H1 (cell line): ENCODE data around the gene PLIN4. TPM values are rescaled to one million over a fixed set of nuclear protein-coding genes. Genes with fewer than 3 reads are reported as not detected.

Source experiments
- ATF3 ChIP-seq: IDR thresholded peaks from 2 replicates; pipeline ENCODE4 v1.6.1; 2011; ENCODE audit warnings: low read depth, mild to moderate bottlenecking, low read length; ENCODE audit not compliant: insufficient read depth
- BACH1 ChIP-seq: IDR thresholded peaks from 2 replicates; pipeline ENCODE4 v1.6.1; 2012; ENCODE audit warnings: low read length, improper control_type of control experiment
- BRCA1 ChIP-seq: IDR thresholded peaks from 2 replicates; pipeline ENCODE4 v1.6.1; 2012; ENCODE audit warnings: low read depth, low read length, improper control_type of control experiment
- CEBPB ChIP-seq: IDR thresholded peaks from 2 replicates; pipeline ENCODE4 v1.6.1; 2012; ENCODE audit warnings: low read depth, low read length
- CHD2 ChIP-seq: IDR thresholded peaks from 2 replicates; pipeline ENCODE4 v1.6.1; 2012; ENCODE audit warnings: low read length, improper control_type of control experiment
- EGR1 ChIP-seq: IDR thresholded peaks from 2 replicates; pipeline ENCODE4 v1.6.1; 2011; ENCODE audit warnings: low read depth, low read length, borderline replicate concordance
- EZH2 ChIP-seq: fragments of 200-600 bp; sonication (generic); IDR thresholded peaks from 2 replicates; pipeline ENCODE4 v1.7.1; 2012; ENCODE audit warnings: low read depth, mild to moderate bottlenecking, moderate library complexity, low read length, inconsistent platforms; ENCODE audit not compliant: severe bottlenecking
- KDM1A ChIP-seq: fragments of 200-600, 300-600 bp; sonication (generic); IDR thresholded peaks from 2 replicates; pipeline ENCODE4 v1.7.1; 2016; ENCODE audit warnings: mild to moderate bottlenecking, low read length, borderline replicate concordance
- MAFK ChIP-seq: IDR thresholded peaks from 2 replicates; pipeline ENCODE4 v1.6.1; 2012; ENCODE audit warnings: low read depth, mild to moderate bottlenecking, improper control_type of control experiment, low read length
- NANOG ChIP-seq: IDR thresholded peaks from 2 replicates; pipeline ENCODE4 v1.6.1; 2011; ENCODE audit warnings: low read length, low read depth, mild to moderate bottlenecking, inconsistent platforms; ENCODE audit not compliant: insufficient read depth, poor library complexity, severe bottlenecking
- NRF1 ChIP-seq: IDR thresholded peaks from 2 replicates; pipeline ENCODE4 v1.6.1; 2011; ENCODE audit warnings: mild to moderate bottlenecking, low read depth, low read length, improper control_type of control experiment
- PHF8 ChIP-seq: fragments of 200-600 bp; sonication (generic); conservative IDR thresholded peaks from 2 replicates; pipeline ENCODE4 v1.7.1; 2012; ENCODE audit warnings: low read depth, mild to moderate bottlenecking, inconsistent platforms, low read length, moderate library complexity
- RNF2 ChIP-seq: fragments of 200-900, 300-1000 bp; sonication (generic); IDR thresholded peaks from 2 replicates; pipeline ENCODE4 v1.7.1; 2016; ENCODE audit warnings: borderline replicate concordance, low read depth, mild to moderate bottlenecking, antibody characterized with exemption, low read length; ENCODE audit not compliant: poor library complexity, severe bottlenecking; ENCODE audit errors: missing control alignments
- RXRA ChIP-seq: IDR thresholded peaks from 2 replicates; pipeline ENCODE4 v1.6.1; 2011; ENCODE audit warnings: low read depth, mild to moderate bottlenecking, low read length, moderate library complexity; ENCODE audit not compliant: insufficient read depth
- SP1 ChIP-seq: IDR thresholded peaks from 2 replicates; pipeline ENCODE4 v1.6.1; 2011; ENCODE audit warnings: low read depth, low read length
- TEAD4 ChIP-seq: IDR thresholded peaks from 2 replicates; pipeline ENCODE4 v1.6.1; 2012; ENCODE audit warnings: low read depth, low read length, inconsistent platforms, mixed read lengths
- USF2 ChIP-seq: IDR thresholded peaks from 2 replicates; pipeline ENCODE4 v1.6.1; 2011; ENCODE audit warnings: low read length, improper control_type of control experiment
- YY1 ChIP-seq: IDR thresholded peaks from 2 replicates; pipeline ENCODE4 v1.6.1; 2011; ENCODE audit warnings: low read depth, mild to moderate bottlenecking, low read length
- polyA plus RNA-seq, 7 experiments: library from polyadenylated mRNA; depleted of rRNA in 3 of 7; stranded (reverse) in 5 of 7; unstranded in 2 of 7; fragments of >200 nt in 5 of 7; fragments of 200-250 nt in 2 of 7; gene quantifications; 1 replicate in 5 of 7; 2 replicates in 1 of 7; 4 replicates in 1 of 7; pipeline versions ENCODE4 v1.2.1 to v1.2.3, GENCODE V29; 2011 to 2013; ENCODE audit warnings: missing spikeins in 2 of 7, mixed read lengths in 2 of 7
- total RNA-seq: library from RNA; stranded (reverse); fragmentation: NEBNext Ultra II Directional; extraction: Animal tissue kit (Norgen Biotek cat#: 25700); gene quantifications from 2 replicates; pipeline ENCODE4 v1.2.1, GENCODE V29; 2021
- TF ChIP-seq, protein P1 (sequence below): IDR thresholded peaks from 2 replicates; pipeline ENCODE4 v1.6.1; 2012; ENCODE audit warnings: inconsistent platforms

PLIN4 gene
- total and polyA plus RNA-seq, 2 of the 8 experiments (the other 6 are each of a cell fraction or from before 2014, with no cell fraction given): 0.35 to 0.45 TPM

DNA sequence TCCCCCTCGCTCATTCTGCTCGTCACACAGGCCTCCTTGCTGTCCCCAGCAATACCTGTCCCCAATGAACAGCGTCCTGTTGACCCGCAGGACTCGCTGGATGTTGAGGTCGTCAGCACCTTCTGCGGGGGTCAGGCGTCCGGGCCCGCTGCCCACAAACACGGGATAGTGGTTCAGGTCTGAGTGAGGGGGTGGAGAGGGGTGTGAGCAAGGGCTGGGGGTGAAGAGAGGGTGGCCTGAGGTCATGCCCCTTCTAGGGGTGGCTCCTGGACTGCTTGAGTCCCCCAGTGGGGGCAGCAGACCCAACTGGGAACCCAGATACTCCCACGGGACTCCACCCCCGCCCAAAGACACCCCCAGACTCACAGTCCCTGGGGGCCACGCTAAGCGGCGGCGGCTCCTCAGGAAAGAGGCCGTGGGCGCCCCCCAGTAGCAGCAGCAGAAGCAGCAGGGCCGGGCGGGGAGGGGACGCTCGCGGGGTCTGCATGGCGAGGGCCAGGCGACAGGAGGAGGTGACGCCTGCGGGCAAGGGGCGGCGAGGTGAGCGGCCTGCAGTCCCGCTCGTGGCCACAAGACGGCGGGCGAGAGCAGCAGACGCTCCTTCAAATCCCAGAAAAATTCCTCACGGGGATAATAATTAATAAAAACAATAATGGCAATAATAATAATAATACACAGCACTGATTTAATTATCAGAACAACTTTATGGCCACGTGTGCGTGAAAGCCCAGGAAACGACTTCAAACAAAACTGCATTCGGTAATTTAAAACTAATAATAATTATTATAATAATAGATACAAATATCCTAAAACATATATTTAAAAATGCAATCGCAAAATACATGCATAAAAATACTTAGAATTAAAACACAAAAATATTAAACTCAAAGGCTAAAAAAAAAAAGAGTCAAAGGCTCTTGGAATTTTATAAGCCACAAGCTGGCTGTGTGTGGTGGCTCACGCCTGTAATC, 40.0 kb upstream of the PLIN4 start (continued):
- TF ChIP-seq, protein P1, sequence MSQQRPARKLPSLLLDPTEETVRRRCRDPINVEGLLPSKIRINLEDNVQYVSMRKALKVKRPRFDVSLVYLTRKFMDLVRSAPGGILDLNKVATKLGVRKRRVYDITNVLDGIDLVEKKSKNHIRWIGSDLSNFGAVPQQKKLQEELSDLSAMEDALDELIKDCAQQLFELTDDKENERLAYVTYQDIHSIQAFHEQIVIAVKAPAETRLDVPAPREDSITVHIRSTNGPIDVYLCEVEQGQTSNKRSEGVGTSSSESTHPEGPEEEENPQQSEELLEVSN: no peak
- TF ChIP-seq RNF2 (no peak), PHF8 (no peak), CEBPB (no peak), EZH2 (no peak), RXRA (no peak), EGR1 (no peak), KDM1A (no peak; the same call in 1 of the 2 replicates), BACH1 (no peak), USF2 (no peak), ATF3 (no peak), NANOG (no peak), YY1 (no peak), BRCA1 (no peak), NRF1 (no peak), CHD2 (no peak), TEAD4 (no peak), SP1 (no peak), MAFK (no peak)
